HG03039 (cell line): ENCODE data around the gene ERO1A.
"Not testable (repeated sequence)": the region's sequence is repeated elsewhere in the genome, so short reads cannot be mapped to it uniquely, and the experiment has no call there.

ENCODE experiments used
- ATAC-seq: cut with Tn5 transposase; IDR thresholded peaks from one replicate; pipeline ENCODE4 v1.9.1; 2021; ENCODE audit warnings: mild to moderate bottlenecking, moderate library complexity; ENCODE audit not compliant: unreplicated experiment

ERO1A gene

GRCh38 chr14:52695481-52696091 lies at the start of gene ERO1A:
Gene ERO1A, minus strand, starts transcription at chr14:52695558. Its CDS starts 77 bp downstream, at chr14:52695481.
- peak; percentile 63 for ATAC-seq

- ATAC-seq = no peak
These were observed 46.5 kb upstream of the ERO1A start for GRCh38 chr14:52741865-52742264.

GRCh38 chr14:52740751-52741150 lies 45.4 kb upstream of the ERO1A start:
- ATAC-seq = no peak

GRCh38 chr14:52738409-52738808 lies 43.1 kb upstream of the ERO1A start:
- no peak for ATAC-seq

GRCh38 chr14:52735921-52736489 lies 40.6 kb upstream of the ERO1A start:
- no peak for ATAC-seq

GRCh38 chr14:52733824-52734223 lies 38.5 kb upstream of the ERO1A start:
- ATAC-seq = no peak

- no peak for ATAC-seq
These were observed 35.4 kb upstream of the ERO1A start for GRCh38 chr14:52730709-52731111.

GRCh38 chr14:52729925-52730708 lies 34.8 kb upstream of the ERO1A start, which contains the start of gene STYX:
Gene STYX, plus strand, starts transcription at chr14:52730166. Its CDS starts 309 bp downstream, at chr14:52730475.
- ATAC-seq = peak; percentile 95

- ATAC-seq = no peak
These were observed 34.2 kb upstream of the ERO1A start for GRCh38 chr14:52729585-52729924.

GRCh38 chr14:52729035-52729434 lies 33.7 kb upstream of the ERO1A start:
- ATAC-seq = not testable (repeated sequence)

GRCh38 chr14:52727509-52727908 lies 32.2 kb upstream of the ERO1A start:
- not testable (repeated sequence) for ATAC-seq

- no peak for ATAC-seq
These were observed 28.9 kb upstream of the ERO1A start for GRCh38 chr14:52724360-52724644.

GRCh38 chr14:52723514-52724359 lies 28.4 kb upstream of the ERO1A start:
- ATAC-seq = no peak

- no peak for ATAC-seq
These were observed 20.8 kb upstream of the ERO1A start for GRCh38 chr14:52716155-52716554.

- ATAC-seq = no peak
These were observed 16.3 kb upstream of the ERO1A start for GRCh38 chr14:52711666-52712065.

GRCh38 chr14:52706724-52707706 lies 11.7 kb upstream of the ERO1A start, which contains the start of gene PSMC6:
Gene PSMC6, plus strand, starts transcription at chr14:52707200. Its CDS starts 20 bp downstream, at chr14:52707220.
- peak; percentile 93 for ATAC-seq

GRCh38 chr14:52706286-52706685 lies 10.9 kb upstream of the ERO1A start:
- no peak for ATAC-seq

- ATAC-seq = no peak
These were observed 8.3 kb upstream of the ERO1A start for GRCh38 chr14:52703664-52704063.

GRCh38 chr14:52703225-52703624 lies 7.9 kb upstream of the ERO1A start:
- ATAC-seq = no peak

- no peak for ATAC-seq
These were observed 5.9 kb upstream of the ERO1A start for GRCh38 chr14:52701223-52701622.
